ENCODE data around the gene KRTAP4-5. TPM values are rescaled to one million over a fixed set of nuclear protein-coding genes. Genes with fewer than 3 reads are reported as not detected.
"Not testable (repeated sequence)": the region's sequence is repeated elsewhere in the genome, so short reads cannot be mapped to it uniquely, and the experiment has no call there.

Gene KRTAP4-5
- total and polyA plus RNA-seq, 4 donors = not detected

GRCh38 chr17:41150026-41150425 is 401 bp upstream of the KRTAP4-5 start:
- no peak for DNase-seq (ENCODE audit: low read depth in 4 of 6, low spot score in 6 of 6)
- H3K9me3 ChIP-seq (ENCODE audit: control insufficient read depth, insufficient read depth, low read length) = no peaks in the 10 kb centered on the region
- WGBS (ENCODE audit: insufficient coverage) = 100% methylated on average over 1 of the region's 4 CpGs
- no peaks in the 10 kb centered on the region for H3K27me3 ChIP-seq (ENCODE audit: control insufficient read depth, insufficient read depth, low read length)
- no peak overlapping the region for H3K4me3 ChIP-seq (ENCODE audit: low read depth, low read length)
- H3K36me3 ChIP-seq (ENCODE audit: control insufficient read depth, insufficient read depth, low read length) = no peaks in the 10 kb centered on the region
- no peak overlapping the region for H3K27ac ChIP-seq (ENCODE audit: low read depth, low read length)
- no peaks in the 10 kb centered on the region for H3K4me1 ChIP-seq (ENCODE audit: control insufficient read depth, insufficient read depth, low read length)

- not testable (repeated sequence) for H3K9me3 ChIP-seq (ENCODE audit: control insufficient read depth, insufficient read depth, low read length); H3K36me3 ChIP-seq (ENCODE audit: control insufficient read depth, insufficient read depth, low read length); H3K4me1 ChIP-seq (ENCODE audit: control insufficient read depth, insufficient read depth, low read length); H3K4me3 ChIP-seq (ENCODE audit: low read depth, low read length); H3K27ac ChIP-seq (ENCODE audit: low read depth, low read length); H3K27me3 ChIP-seq (ENCODE audit: control insufficient read depth, insufficient read depth, low read length)
- peak in 1 of 6 donors; percentile 38 for DNase-seq (ENCODE audit: low read depth in 4 of 6, low spot score in 6 of 6)
- WGBS (ENCODE audit: insufficient coverage) = 66% methylated on average over 9 of the region's 10 CpGs
Measured at GRCh38 chr17:41148971-41149651, 514 bp downstream of the KRTAP4-5 start.

- H3K4me3 ChIP-seq (ENCODE audit: low read depth, low read length) = no peak overlapping the region
- no peaks in the 10 kb centered on the region for H3K9me3 ChIP-seq (ENCODE audit: control insufficient read depth, insufficient read depth, low read length)
- DNase-seq (ENCODE audit: low read depth in 4 of 6, low spot score in 6 of 6) = no peak
- 89% methylated on average over 1 of the region's 2 CpGs for WGBS (ENCODE audit: insufficient coverage)
- H3K36me3 ChIP-seq (ENCODE audit: control insufficient read depth, insufficient read depth, low read length) = no peaks in the 10 kb centered on the region
- no peaks in the 10 kb centered on the region for H3K4me1 ChIP-seq (ENCODE audit: control insufficient read depth, insufficient read depth, low read length)
- H3K27me3 ChIP-seq (ENCODE audit: control insufficient read depth, insufficient read depth, low read length) = no peaks in the 10 kb centered on the region
- H3K27ac ChIP-seq (ENCODE audit: low read depth, low read length) = no peak overlapping the region
Measured at GRCh38 chr17:41147531-41148204, 2.0 kb downstream of the KRTAP4-5 start.

GRCh38 chr17:41145261-41145660 is 4.4 kb downstream of the KRTAP4-5 start:
- Histone ChIP-seq H3K4me1 (ENCODE audit: control insufficient read depth, insufficient read depth, low read length) (no peaks in the 10 kb centered on the region), H3K27ac (ENCODE audit: low read depth, low read length) (no peak overlapping the region), H3K4me3 (ENCODE audit: low read depth, low read length) (no peak overlapping the region), H3K36me3 (ENCODE audit: control insufficient read depth, insufficient read depth, low read length) (no peaks in the 10 kb centered on the region), H3K27me3 (ENCODE audit: control insufficient read depth, insufficient read depth, low read length) (no peaks in the 10 kb centered on the region), H3K9me3 (ENCODE audit: control insufficient read depth, insufficient read depth, low read length) (peaks cover 3% of the 10 kb centered on the region)
- no CpG with 5 or more reads among the region's 2 CpGs for WGBS (ENCODE audit: insufficient coverage)
- DNase-seq (ENCODE audit: low read depth in 4 of 6, low spot score in 6 of 6) = no peak

- WGBS (ENCODE audit: insufficient coverage) = no CpG with 5 or more reads among the region's 1 CpG
- no peak overlapping the region for H3K4me3 ChIP-seq (ENCODE audit: low read depth, low read length)
Measured at GRCh38 chr17:41144846-41145245, 4.8 kb downstream of the KRTAP4-5 start.

GRCh38 chr17:41141361-41141760 is 8.3 kb downstream of the KRTAP4-5 start:
- no peaks in the 10 kb centered on the region for H3K36me3 ChIP-seq (ENCODE audit: control insufficient read depth, insufficient read depth, low read length)

More at GRCh38 chr17:41144846-41145245, 4.8 kb downstream of the KRTAP4-5 start:
- H3K9me3 ChIP-seq (ENCODE audit: control insufficient read depth, insufficient read depth, low read length) = peaks cover 3% of the 10 kb centered on the region
- H3K27ac ChIP-seq (ENCODE audit: low read depth, low read length) = no peak overlapping the region
- no peak for DNase-seq (ENCODE audit: low read depth in 4 of 6, low spot score in 6 of 6)
- no peaks in the 10 kb centered on the region for H3K36me3 ChIP-seq (ENCODE audit: control insufficient read depth, insufficient read depth, low read length)
- H3K4me1 ChIP-seq (ENCODE audit: control insufficient read depth, insufficient read depth, low read length) = no peaks in the 10 kb centered on the region
- no peaks in the 10 kb centered on the region for H3K27me3 ChIP-seq (ENCODE audit: control insufficient read depth, insufficient read depth, low read length)

GRCh38 chr17:41140360-41141131 is 9.1 kb downstream of the KRTAP4-5 start, which contains the start of gene KRTAP4-6:
Gene KRTAP4-6 (minus strand): TSS chr17:41140544. CDS start chr17:41140487, 57 bp downstream.
- H3K27ac ChIP-seq (ENCODE audit: low read depth, low read length) = no peak within 1 kb of the TSS
- no peaks in the 10 kb centered on the region for H3K27me3 ChIP-seq (ENCODE audit: control insufficient read depth, insufficient read depth, low read length)
- no peaks in the 10 kb centered on the region for H3K4me1 ChIP-seq (ENCODE audit: control insufficient read depth, insufficient read depth, low read length)
- WGBS (ENCODE audit: insufficient coverage) = 84% methylated on average over 5 of the region's 6 CpGs
- DNase-seq (ENCODE audit: low read depth in 4 of 6, low spot score in 6 of 6) = no peak
- no peak within 1 kb of the TSS for H3K4me3 ChIP-seq (ENCODE audit: low read depth, low read length)
- H3K36me3 ChIP-seq (ENCODE audit: control insufficient read depth, insufficient read depth, low read length) = no peaks in the 10 kb centered on the region
- H3K9me3 ChIP-seq (ENCODE audit: control insufficient read depth, insufficient read depth, low read length) = peaks cover 3% of the 10 kb centered on the region

More at GRCh38 chr17:41141361-41141760, 8.3 kb downstream of the KRTAP4-5 start:
- Histone ChIP-seq H3K9me3 (ENCODE audit: control insufficient read depth, insufficient read depth, low read length) (peaks cover 3% of the 10 kb centered on the region), H3K4me3 (ENCODE audit: low read depth, low read length) (no peak overlapping the region), H3K27me3 (ENCODE audit: control insufficient read depth, insufficient read depth, low read length) (no peaks in the 10 kb centered on the region), H3K4me1 (ENCODE audit: control insufficient read depth, insufficient read depth, low read length) (no peaks in the 10 kb centered on the region), H3K27ac (ENCODE audit: low read depth, low read length) (no peak overlapping the region)
- no peak for DNase-seq (ENCODE audit: low read depth in 4 of 6, low spot score in 6 of 6)

- H3K27me3 ChIP-seq (ENCODE audit: control insufficient read depth, insufficient read depth, low read length); DNase-seq (ENCODE audit: low read depth in 4 of 6, low spot score in 6 of 6); H3K36me3 ChIP-seq (ENCODE audit: control insufficient read depth, insufficient read depth, low read length); H3K4me3 ChIP-seq (ENCODE audit: low read depth, low read length); H3K9me3 ChIP-seq (ENCODE audit: control insufficient read depth, insufficient read depth, low read length); H3K27ac ChIP-seq (ENCODE audit: low read depth, low read length); H3K4me1 ChIP-seq (ENCODE audit: control insufficient read depth, insufficient read depth, low read length): not testable (repeated sequence)
- WGBS (ENCODE audit: insufficient coverage) = 96% methylated on average over 12 of the region's 12 CpGs
Measured at GRCh38 chr17:41139865-41140264, 9.8 kb downstream of the KRTAP4-5 start.

GRCh38 chr17:41133880-41134735 is 15.5 kb downstream of the KRTAP4-5 start:
- DNase-seq (ENCODE audit: low read depth in 4 of 6, low spot score in 6 of 6) = no peak
- no CpG with 5 or more reads among the region's 2 CpGs for WGBS (ENCODE audit: insufficient coverage)
- no peaks in the 10 kb centered on the region for H3K9me3 ChIP-seq (ENCODE audit: control insufficient read depth, insufficient read depth, low read length)

More at GRCh38 chr17:41133880-41134735, 15.5 kb downstream of the KRTAP4-5 start:
- Histone ChIP-seq H3K36me3 (ENCODE audit: control insufficient read depth, insufficient read depth, low read length) (no peaks in the 10 kb centered on the region), H3K4me3 (ENCODE audit: low read depth, low read length) (no peak overlapping the region), H3K27me3 (ENCODE audit: control insufficient read depth, insufficient read depth, low read length) (no peaks in the 10 kb centered on the region), H3K4me1 (ENCODE audit: control insufficient read depth, insufficient read depth, low read length) (no peaks in the 10 kb centered on the region), H3K27ac (ENCODE audit: low read depth, low read length) (no peak overlapping the region)
